ENCODE data around the gene HOXC9. TPM values are rescaled to one million over a fixed set of nuclear protein-coding genes. Genes with fewer than 3 reads are reported as not detected.

Gene HOXC9
- total RNA-seq, 1 experiment from 2014 or later = not detected

- H2BK20ac ChIP-seq (ENCODE audit: low read depth, low read length, poor library complexity, severe bottlenecking) = no peak overlapping the region
- Mint-ChIP-seq H3K27me3 (ENCODE audit: low read depth) (peaks cover 100% of the 10 kb centered on the region), H3K9me3 (peaks cover 2 to 13% of the 10 kb centered on the region in 2 experiments; a peak in 3 of 5 replicates)
Observed at GRCh38 chr12:54050482-54050810, 50.5 kb downstream of the HOXC9 start.

More at GRCh38 chr12:54050482-54050810, 50.5 kb downstream of the HOXC9 start:
- H2BK15ac ChIP-seq (ENCODE audit: low read depth, low read length) = no peak overlapping the region
- H3K27me3 ChIP-seq (ENCODE audit: insufficient read depth, low read length) = peaks cover 95% of the 10 kb centered on the region
- peaks cover 4% of the 10 kb centered on the region for H3K23me2 ChIP-seq (ENCODE audit: insufficient read length, low read depth, low read length, poor library complexity, severe bottlenecking)
- no peak overlapping the region for H2AFZ ChIP-seq (ENCODE audit: low read length)
- no peak for DNase-seq
- H4K91ac ChIP-seq (ENCODE audit: insufficient read length, low read depth, low read length) = no peak overlapping the region
- no peak overlapping the region for H3K9ac ChIP-seq (ENCODE audit: extremely low read depth, insufficient read length, low read length)
- H2BK5ac ChIP-seq (ENCODE audit: insufficient read length, low read length) = no peak overlapping the region
- no peak overlapping the region for H3T11ph ChIP-seq (ENCODE audit: low read length)
- H3K4me1 ChIP-seq (ENCODE audit: insufficient read depth, low read length) = no peaks in the 10 kb centered on the region
- WGBS (ENCODE audit: extremely low coverage, insufficient read length, low lambda C conversion rate) = no CpG with 5 or more reads among the region's 2 CpGs
- H3K9me3 ChIP-seq (ENCODE audit: control insufficient read depth, low read depth, low read length) = no peaks in the 10 kb centered on the region
- H3K18ac ChIP-seq (ENCODE audit: insufficient read length, low read depth, low read length) = no peak overlapping the region
- H3K27ac ChIP-seq (ENCODE audit: insufficient read length, low read depth, low read length) = no peak overlapping the region
- no peak overlapping the region for H3K4me3 Mint-ChIP-seq
- no peak overlapping the region for H2AK5ac ChIP-seq (ENCODE audit: insufficient read length, low read length)
- H2BK12ac ChIP-seq (ENCODE audit: insufficient read length, low read depth, low read length) = no peak overlapping the region
- no peaks in the 10 kb centered on the region for H3K36me3 Mint-ChIP-seq (ENCODE audit: insufficient read depth in 1 of 3, low read depth in 3 of 3)
- H3K4ac ChIP-seq (ENCODE audit: low read depth, low read length) = no peak overlapping the region
- H4K5ac ChIP-seq (ENCODE audit: insufficient read length, low read depth, low read length) = no peak overlapping the region
- H3K79me2 ChIP-seq (ENCODE audit: insufficient read depth, low read length) = no peaks in the 10 kb centered on the region
- H4K20me1 ChIP-seq (ENCODE audit: control insufficient read depth, insufficient read depth, insufficient read length) = no peaks in the 10 kb centered on the region
- H3K14ac ChIP-seq (ENCODE audit: insufficient read depth, low read length) = no peak overlapping the region
- no peak overlapping the region for H4K8ac ChIP-seq (replicated peaks; ENCODE audit: insufficient read length, low read depth, low read length)
- TF ChIP-seq, protein P1, sequence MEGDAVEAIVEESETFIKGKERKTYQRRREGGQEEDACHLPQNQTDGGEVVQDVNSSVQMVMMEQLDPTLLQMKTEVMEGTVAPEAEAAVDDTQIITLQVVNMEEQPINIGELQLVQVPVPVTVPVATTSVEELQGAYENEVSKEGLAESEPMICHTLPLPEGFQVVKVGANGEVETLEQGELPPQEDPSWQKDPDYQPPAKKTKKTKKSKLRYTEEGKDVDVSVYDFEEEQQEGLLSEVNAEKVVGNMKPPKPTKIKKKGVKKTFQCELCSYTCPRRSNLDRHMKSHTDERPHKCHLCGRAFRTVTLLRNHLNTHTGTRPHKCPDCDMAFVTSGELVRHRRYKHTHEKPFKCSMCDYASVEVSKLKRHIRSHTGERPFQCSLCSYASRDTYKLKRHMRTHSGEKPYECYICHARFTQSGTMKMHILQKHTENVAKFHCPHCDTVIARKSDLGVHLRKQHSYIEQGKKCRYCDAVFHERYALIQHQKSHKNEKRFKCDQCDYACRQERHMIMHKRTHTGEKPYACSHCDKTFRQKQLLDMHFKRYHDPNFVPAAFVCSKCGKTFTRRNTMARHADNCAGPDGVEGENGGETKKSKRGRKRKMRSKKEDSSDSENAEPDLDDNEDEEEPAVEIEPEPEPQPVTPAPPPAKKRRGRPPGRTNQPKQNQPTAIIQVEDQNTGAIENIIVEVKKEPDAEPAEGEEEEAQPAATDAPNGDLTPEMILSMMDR (conservative IDR thresholded peaks at IDR 0.05) = no peak
- no peak overlapping the region for H2BK120ac ChIP-seq (ENCODE audit: low read depth, low read length, poor library complexity, severe bottlenecking)
- no peak overlapping the region for H3K23ac ChIP-seq (ENCODE audit: insufficient read length, low read depth, low read length)
- peaks cover 6 to 51% of the 10 kb centered on the region in 2 experiments for H3K4me1 Mint-ChIP-seq
- H3K79me1 ChIP-seq (ENCODE audit: insufficient read depth, low read depth, low read length, poor library complexity, severe bottlenecking) = no peaks in the 10 kb centered on the region
- no peak overlapping the region for H3K4me2 ChIP-seq (ENCODE audit: insufficient read depth, insufficient read length, low read length)
- no peak overlapping the region for H3K56ac ChIP-seq (ENCODE audit: insufficient read length, low read depth, low read length)
- H3K27ac Mint-ChIP-seq = peak overlapping the region in 1 of 3 experiments; percentile 17; a peak in 1 of 7 replicates
